A549 (cell line): ENCODE measurements around the gene DUT. TPM values are rescaled to one million over a fixed set of nuclear protein-coding genes. Genes with fewer than 3 reads are reported as not detected.

ENCODE experiments used
- ATAC-seq, 2 experiments: fragments of 200-7000 bp in 1 of 2; fragments of >200 bp in 1 of 2; cut with Nextera tagmentation in 1 of 2; cut with Tn5 transposase in 1 of 2; 3 replicates each; pipeline versions ENCODE4 v1.8.0 to v1.9.1; 2018 to 2020; ENCODE audit warnings: mild to moderate bottlenecking in 1 of 2, moderate library complexity in 1 of 2
- CTCF ChIA-PET: fragments of 300-600 bp; sonication (Branson Sonifier 250); formaldehyde crosslinking; extraction: SDS; loops from one replicate; lab custom pipeline; 2021; ENCODE audit warnings: antibody characterized with exemption, inconsistent platforms; lab: Yijun Ruan, JAX
- POLR2A ChIA-PET: fragments of 350-600 bp; formaldehyde crosslinking; extraction: SDS; loops from one replicate; lab custom pipeline; 2021; ENCODE audit warnings: antibody characterized with exemption, inconsistent platforms; lab: Yijun Ruan, JAX
- DNase-seq, 2 experiments: peaks; one replicate each; pipeline versions ENCODE4 v3.0.0 to v3.0.0-alpha.2; 2011 to 2016; ENCODE audit warnings: low read depth in 1 of 2, low spot score in 1 of 2
- FAIRE-seq: peaks from 2 replicates; lab custom pipeline; 2011; peaks lifted over from hg19 to GRCh38; lab: Jason Lieb, UNC
- H3K27ac ChIP-seq, 2 experiments: fragments of >200 bp; sonication (Bioruptor Twin); formaldehyde crosslinking; 3 replicates each; pipeline ENCODE4 v1.5.1; 2016 to 2017
- H3K4me1 ChIP-seq: fragments of >200 bp; sonication (Bioruptor Twin); formaldehyde crosslinking; 3 replicates; pipeline ENCODE4 v1.6.1; 2016
- H3K4me2 ChIP-seq: fragments of >200 bp; sonication (Bioruptor Twin); formaldehyde crosslinking; 3 replicates; pipeline ENCODE4 v1.6.1; 2016
- H3K4me3 ChIP-seq: fragments of >200 bp; sonication (Bioruptor Twin); formaldehyde crosslinking; 3 replicates; pipeline ENCODE4 v1.5.1; 2016
- H3K9me3 ChIP-seq: fragments of >200 bp; sonication (Bioruptor Twin); formaldehyde crosslinking; 3 replicates; pipeline ENCODE4 v1.6.1; 2016
- CBX8 ChIP-seq: fragments of 200-600 bp; sonication (generic); IDR thresholded peaks from 2 replicates; pipeline ENCODE4 v1.6.1; 2016
- CEBPB ChIP-seq, 2 experiments: fragments of >200 bp in 1 of 2; sonication (Bioruptor Twin) in 1 of 2; formaldehyde crosslinking in 1 of 2; IDR thresholded peaks; 2 replicates each; pipeline ENCODE4 v1.6.1; 2012 to 2016
- CHD4 ChIP-seq: fragments of 200-600 bp; sonication (generic); IDR thresholded peaks from 2 replicates; pipeline ENCODE4 v1.6.1; 2016; ENCODE audit warnings: antibody characterized with exemption, mild to moderate bottlenecking, borderline replicate concordance
- EHF ChIP-seq: fragments of 250-450 bp; sonication (Bioruptor Pico); IDR thresholded peaks from 2 replicates; pipeline ENCODE4 v1.5.0; 2020; ENCODE audit warnings: mild to moderate bottlenecking
- EHMT2 ChIP-seq: fragments of 200-600 bp; sonication (generic); IDR thresholded peaks from 2 replicates; pipeline ENCODE4 v1.6.1; 2016; ENCODE audit warnings: antibody characterized with exemption, low read depth, mild to moderate bottlenecking, moderate library complexity
- FOSL2 ChIP-seq, 2 experiments: fragments of 450-650 bp in 1 of 2; fragments of >200 bp in 1 of 2; sonication (Bioruptor Twin) in 1 of 2; formaldehyde crosslinking; IDR thresholded peaks; 2 replicates each; pipeline versions ENCODE4 v1.5.0 to v1.6.1; 2016 to 2020; ENCODE audit warnings: mild to moderate bottlenecking in 1 of 2, moderate library complexity in 1 of 2
- FOXS1 ChIP-seq: fragments of 250-450 bp; sonication (Bioruptor Pico); IDR thresholded peaks from 2 replicates; pipeline ENCODE4 v1.5.0; 2020; ENCODE audit warnings: mild to moderate bottlenecking, moderate library complexity
- GATA3 ChIP-seq: IDR thresholded peaks from 2 replicates; pipeline ENCODE4 v1.6.1; 2012; ENCODE audit warnings: borderline replicate concordance
- HDAC2 ChIP-seq: fragments of 200-600 bp; sonication (generic); IDR thresholded peaks from 2 replicates; pipeline ENCODE4 v1.6.1; 2016
- HOXB5 ChIP-seq: fragments of 250-450 bp; sonication (Bioruptor Pico); IDR thresholded peaks from 2 replicates; pipeline ENCODE4 v1.5.0; 2020; ENCODE audit warnings: mild to moderate bottlenecking, moderate library complexity
- KDM5A ChIP-seq: fragments of 200-600 bp; sonication (generic); IDR thresholded peaks from 2 replicates; pipeline ENCODE4 v1.6.1; 2016; ENCODE audit warnings: antibody characterized with exemption, mild to moderate bottlenecking
- NFE2L2 ChIP-seq: fragments of 150-350 bp; conservative IDR thresholded peaks from 2 replicates; pipeline ENCODE4 v1.6.1; 2014; ENCODE audit warnings: low read length
- NPAS2 ChIP-seq: fragments of 250-450 bp; sonication (Bioruptor Pico); IDR thresholded peaks from 2 replicates; pipeline ENCODE4 v1.8.0; 2022; ENCODE audit warnings: mild to moderate bottlenecking, moderate library complexity, borderline replicate concordance
- POLR2AphosphoS2 ChIP-seq: conservative IDR thresholded peaks from 2 replicates; pipeline ENCODE4 v1.6.1; 2012; ENCODE audit warnings: low read length, improper control_type of control experiment, inconsistent platforms
- RAD21 ChIP-seq, 2 experiments: fragments of >200 bp in 1 of 2; sonication (Bioruptor Twin) in 1 of 2; formaldehyde crosslinking in 1 of 2; IDR thresholded peaks in 1 of 2; conservative IDR thresholded peaks in 1 of 2; 2 replicates in 1 of 2; 3 replicates in 1 of 2; pipeline ENCODE4 v1.6.1; 2012 to 2018; ENCODE audit warnings: inconsistent platforms in 1 of 2
- RARB ChIP-seq: fragments of 250-450 bp; sonication (Bioruptor Pico); IDR thresholded peaks from 2 replicates; pipeline ENCODE4 v1.8.0; 2021; ENCODE audit warnings: mild to moderate bottlenecking, moderate library complexity
- RCOR1 ChIP-seq: fragments of 150-350 bp; IDR thresholded peaks from 2 replicates; pipeline ENCODE4 v1.6.1; 2014; ENCODE audit warnings: antibody characterized with exemption, low read length, low read depth
- RFX5 ChIP-seq: fragments of 450-650 bp; IDR thresholded peaks from 2 replicates; pipeline ENCODE4 v1.7.1; 2014; ENCODE audit warnings: antibody characterized with exemption, mild to moderate bottlenecking, moderate library complexity
- SMC3 ChIP-seq: fragments of >200 bp; sonication (Bioruptor Twin); formaldehyde crosslinking; IDR thresholded peaks from 3 replicates; pipeline ENCODE4 v1.6.1; 2018; ENCODE audit warnings: inconsistent platforms
- SREBF2 ChIP-seq: fragments of 450-650 bp; IDR thresholded peaks from 2 replicates; pipeline ENCODE4 v1.6.1; 2014; ENCODE audit warnings: mild to moderate bottlenecking, moderate library complexity
- TFCP2L1 ChIP-seq: fragments of 250-450 bp; sonication (Bioruptor Pico); IDR thresholded peaks from 2 replicates; pipeline ENCODE4 v1.5.0; 2021; ENCODE audit warnings: mild to moderate bottlenecking
- TP53 ChIP-seq: fragments of 250-450 bp; sonication (Bioruptor Pico); IDR thresholded peaks from 2 replicates; pipeline ENCODE4 v1.5.0; 2021; ENCODE audit warnings: mild to moderate bottlenecking, moderate library complexity
- ZC3H11A ChIP-seq: fragments of 450-650 bp; IDR thresholded peaks from 2 replicates; pipeline ENCODE4 v1.6.1; 2014; ENCODE audit warnings: antibody characterized with exemption, mild to moderate bottlenecking
- ZFP36 ChIP-seq: fragments of 450-650 bp; IDR thresholded peaks from 2 replicates; pipeline ENCODE4 v1.6.1; 2014; ENCODE audit warnings: borderline replicate concordance; ENCODE audit not compliant: partially characterized antibody
- ZSCAN20 ChIP-seq: fragments of 250-450 bp; sonication (Bioruptor Pico); IDR thresholded peaks from 2 replicates; pipeline ENCODE4 v1.8.0; 2022; ENCODE audit warnings: mild to moderate bottlenecking, moderate library complexity
- WGBS: methylation state at CpG from one replicate; pipeline ENCODE4 v1.1.6; 2017; ENCODE audit errors: missing lambda C conversion rate; 5-methylcytosine and 5-hydroxymethylcytosine counted together
- polyA plus RNA-seq, 4 experiments: library from polyadenylated mRNA; depleted of rRNA in 3 of 4; stranded (reverse); fragments of >200 nt; fragmentation: RNase III in 1 of 4; extraction: RNeasy Plus Mini Kit Qiagen cat#74134 plus additional on column Dnase treatment in 1 of 4; gene quantifications; 2 replicates in 3 of 4; 3 replicates in 1 of 4; pipeline ENCODE4 v1.2.3, GENCODE V29; 2011 to 2017
- TF ChIP-seq, protein P1 (sequence below): IDR thresholded peaks from 2 replicates; pipeline ENCODE4 v1.6.1; 2012
- TF ChIP-seq, protein P2 (sequence below): fragments of 150-350 bp; IDR thresholded peaks from 2 replicates; pipeline ENCODE4 v1.6.1; 2014; ENCODE audit warnings: low read depth, mild to moderate bottlenecking, low read length
- TF ChIP-seq, protein P3 (sequence below): fragments of 250-450 bp; sonication (Bioruptor Pico); IDR thresholded peaks from 2 replicates; pipeline ENCODE4 v1.5.0; 2020; ENCODE audit warnings: low read depth, mild to moderate bottlenecking, moderate library complexity
- TF ChIP-seq, protein P4 (sequence below): fragments of >200 bp; sonication (Bioruptor Twin); formaldehyde crosslinking; IDR thresholded peaks from 2 replicates; pipeline ENCODE4 v1.6.1; 2016
- TF ChIP-seq, protein P5 (sequence below): fragments of >200 bp; sonication (Bioruptor Twin); formaldehyde crosslinking; IDR thresholded peaks from 3 replicates; pipeline ENCODE4 v1.5.1; 2016

The DUT gene
- polyA plus RNA-seq, 2 of the 4 experiments (the other 2 are of a cell fraction), result 89.1 to 114 TPM

DNA sequence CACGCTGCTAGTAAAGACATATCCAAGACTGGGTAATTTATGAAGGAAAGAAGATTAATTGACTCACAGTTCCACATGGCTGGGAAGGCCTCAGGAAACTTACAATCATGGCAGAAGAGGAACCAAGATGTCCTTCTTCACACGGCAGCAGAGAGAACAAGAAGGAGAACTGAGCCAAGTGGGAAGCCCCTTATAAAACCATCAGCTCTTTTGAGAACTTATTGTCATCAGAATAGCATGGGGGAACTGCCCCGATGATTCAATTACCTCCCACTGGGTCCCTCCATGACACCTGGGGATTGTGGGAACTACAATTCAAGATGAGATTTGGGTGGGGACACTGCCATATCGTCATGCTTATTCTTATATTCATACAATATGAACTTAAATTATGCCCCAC, 49.0 kb downstream of the DUT start:
- no peak overlapping the region for H3K27ac ChIP-seq
- POLR2A ChIA-PET, result no interaction called here
- no peak for DNase-seq
- CTCF ChIA-PET, result interaction anchor here (1.2 kb wide), 1 partner anchor 475 kb away, joined by 3 read pairs; no protein-coding TSS in a partner anchor
- FAIRE-seq, result no peak
- no peaks in the 10 kb centered on the region for H3K4me1 ChIP-seq
- 60% methylated on average over 4 of the region's 4 CpGs for WGBS
- H3K9me3 ChIP-seq, result no peaks in the 10 kb centered on the region
- H3K4me2 ChIP-seq, result no peak overlapping the region
- ATAC-seq, result no peak
- no peak overlapping the region for H3K4me3 ChIP-seq
- TF ChIP-seq, protein P1, sequence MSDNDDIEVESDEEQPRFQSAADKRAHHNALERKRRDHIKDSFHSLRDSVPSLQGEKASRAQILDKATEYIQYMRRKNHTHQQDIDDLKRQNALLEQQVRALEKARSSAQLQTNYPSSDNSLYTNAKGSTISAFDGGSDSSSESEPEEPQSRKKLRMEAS, result no peak
- TF ChIP-seq SREBF2, result no peak
- no peak for TF ChIP-seq RFX5
- TF ChIP-seq TP53 (CRISPR knock-in tag), result no peak
- no peak for TF ChIP-seq KDM5A
- no peak for TF ChIP-seq POLR2AphosphoS2
- no peak for TF ChIP-seq HOXB5 (CRISPR knock-in tag)
- TF ChIP-seq TFCP2L1 (CRISPR knock-in tag), result no peak
- TF ChIP-seq, all 56 proteins: peak for 0

DNA sequence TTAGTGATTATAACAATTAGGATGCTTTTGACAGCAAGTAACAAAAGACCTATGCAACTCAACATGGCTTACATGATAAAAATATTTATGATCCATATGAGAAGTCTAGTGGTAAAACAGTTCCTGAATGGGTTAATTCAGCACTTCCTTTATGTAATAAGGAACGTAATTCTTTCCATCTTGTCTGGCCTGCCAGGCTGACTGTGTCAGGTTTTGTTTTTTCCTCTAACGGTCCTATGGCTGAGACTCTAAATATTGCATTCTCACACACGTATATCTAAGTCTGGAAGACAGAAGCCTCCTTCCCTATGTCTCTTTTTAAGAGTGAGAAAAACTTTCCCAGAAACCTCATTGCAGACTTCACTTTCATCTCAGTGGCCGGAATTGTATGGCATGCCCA, 50.6 kb downstream of the DUT start:
- TF ChIP-seq HDAC2 (no peak), NPAS2 (CRISPR knock-in tag) (no peak), ZSCAN20 (CRISPR knock-in tag) (no peak), SREBF2 (no peak), CHD4 (no peak), RARB (CRISPR knock-in tag) (no peak), RFX5 (no peak), CBX8 (no peak), CEBPB (IDR thresholded peaks at IDR 0.05) (no peak), ZFP36 (no peak), SMC3 (no peak)
- TF ChIP-seq, protein P2, sequence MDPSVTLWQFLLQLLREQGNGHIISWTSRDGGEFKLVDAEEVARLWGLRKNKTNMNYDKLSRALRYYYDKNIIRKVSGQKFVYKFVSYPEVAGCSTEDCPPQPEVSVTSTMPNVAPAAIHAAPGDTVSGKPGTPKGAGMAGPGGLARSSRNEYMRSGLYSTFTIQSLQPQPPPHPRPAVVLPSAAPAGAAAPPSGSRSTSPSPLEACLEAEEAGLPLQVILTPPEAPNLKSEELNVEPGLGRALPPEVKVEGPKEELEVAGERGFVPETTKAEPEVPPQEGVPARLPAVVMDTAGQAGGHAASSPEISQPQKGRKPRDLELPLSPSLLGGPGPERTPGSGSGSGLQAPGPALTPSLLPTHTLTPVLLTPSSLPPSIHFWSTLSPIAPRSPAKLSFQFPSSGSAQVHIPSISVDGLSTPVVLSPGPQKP, result no peak
- TF ChIP-seq, protein P3, sequence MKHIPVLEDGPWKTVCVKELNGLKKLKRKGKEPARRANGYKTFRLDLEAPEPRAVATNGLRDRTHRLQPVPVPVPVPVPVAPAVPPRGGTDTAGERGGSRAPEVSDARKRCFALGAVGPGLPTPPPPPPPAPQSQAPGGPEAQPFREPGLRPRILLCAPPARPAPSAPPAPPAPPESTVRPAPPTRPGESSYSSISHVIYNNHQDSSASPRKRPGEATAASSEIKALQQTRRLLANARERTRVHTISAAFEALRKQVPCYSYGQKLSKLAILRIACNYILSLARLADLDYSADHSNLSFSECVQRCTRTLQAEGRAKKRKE (CRISPR knock-in tag), result no peak
- Histone ChIP-seq H3K4me3 (no peak overlapping the region), H3K4me2 (no peak overlapping the region), H3K4me1 (no peaks in the 10 kb centered on the region), H3K27ac (no peak overlapping the region), H3K9me3 (no peaks in the 10 kb centered on the region)
- FAIRE-seq (no peak), DNase-seq (no peak), ATAC-seq (no peak)
- WGBS, result 56% methylated on average over 4 of the region's 4 CpGs
- POLR2A ChIA-PET, result no interaction called here
- CTCF ChIA-PET, result no interaction called here

DNA sequence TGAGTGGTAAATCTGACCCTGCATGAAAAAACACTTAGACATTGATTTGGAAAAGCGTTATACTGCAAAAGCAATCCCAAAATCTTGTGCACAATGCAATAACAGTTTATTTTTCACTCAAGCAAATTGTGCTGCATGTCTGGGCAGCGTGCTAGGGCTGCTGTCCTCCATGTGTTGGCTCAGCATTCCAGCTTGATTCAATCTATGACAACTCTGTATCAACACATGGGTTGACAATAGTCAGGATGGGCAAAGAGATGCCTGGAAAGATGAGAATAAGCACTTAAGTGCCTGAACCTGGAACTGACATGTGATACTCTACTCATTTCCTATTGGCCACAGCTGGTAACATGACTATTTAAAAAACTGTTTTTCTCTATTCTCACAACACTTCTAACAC, 51.8 kb downstream of the DUT start:
- TF ChIP-seq RAD21 (conservative IDR thresholded peaks at IDR 0.05 in 1 of 2, IDR thresholded peaks at IDR 0.05 in 1 of 2), result no peak
- TF ChIP-seq TP53 (CRISPR knock-in tag), result no peak
- no peak for TF ChIP-seq FOSL2 (IDR thresholded peaks at IDR 0.05)
- TF ChIP-seq FOSL2 (CRISPR knock-in tag; IDR thresholded peaks at IDR 0.05), result no peak
- TF ChIP-seq NFE2L2, result no peak
- TF ChIP-seq, protein P4, sequence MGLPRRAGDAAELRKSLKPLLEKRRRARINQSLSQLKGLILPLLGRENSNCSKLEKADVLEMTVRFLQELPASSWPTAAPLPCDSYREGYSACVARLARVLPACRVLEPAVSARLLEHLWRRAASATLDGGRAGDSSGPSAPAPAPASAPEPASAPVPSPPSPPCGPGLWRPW, result no peak
- TF ChIP-seq SMC3, result no peak
- TF ChIP-seq GATA3, result no peak
- TF ChIP-seq, protein P5, sequence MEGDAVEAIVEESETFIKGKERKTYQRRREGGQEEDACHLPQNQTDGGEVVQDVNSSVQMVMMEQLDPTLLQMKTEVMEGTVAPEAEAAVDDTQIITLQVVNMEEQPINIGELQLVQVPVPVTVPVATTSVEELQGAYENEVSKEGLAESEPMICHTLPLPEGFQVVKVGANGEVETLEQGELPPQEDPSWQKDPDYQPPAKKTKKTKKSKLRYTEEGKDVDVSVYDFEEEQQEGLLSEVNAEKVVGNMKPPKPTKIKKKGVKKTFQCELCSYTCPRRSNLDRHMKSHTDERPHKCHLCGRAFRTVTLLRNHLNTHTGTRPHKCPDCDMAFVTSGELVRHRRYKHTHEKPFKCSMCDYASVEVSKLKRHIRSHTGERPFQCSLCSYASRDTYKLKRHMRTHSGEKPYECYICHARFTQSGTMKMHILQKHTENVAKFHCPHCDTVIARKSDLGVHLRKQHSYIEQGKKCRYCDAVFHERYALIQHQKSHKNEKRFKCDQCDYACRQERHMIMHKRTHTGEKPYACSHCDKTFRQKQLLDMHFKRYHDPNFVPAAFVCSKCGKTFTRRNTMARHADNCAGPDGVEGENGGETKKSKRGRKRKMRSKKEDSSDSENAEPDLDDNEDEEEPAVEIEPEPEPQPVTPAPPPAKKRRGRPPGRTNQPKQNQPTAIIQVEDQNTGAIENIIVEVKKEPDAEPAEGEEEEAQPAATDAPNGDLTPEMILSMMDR, result no peak
- TF ChIP-seq RCOR1, result no peak
- TF ChIP-seq POLR2AphosphoS2, result no peak
- no peak for TF ChIP-seq EHF
- no peak for TF ChIP-seq EHMT2
- no peak for TF ChIP-seq FOXS1
- no peak for TF ChIP-seq ZC3H11A
- H3K4me1 ChIP-seq, result no peaks in the 10 kb centered on the region
- ATAC-seq (no peak), FAIRE-seq (no peak), DNase-seq (no peak)
- H3K9me3 ChIP-seq, result no peaks in the 10 kb centered on the region
- CTCF ChIA-PET, result interaction anchor here (0.8 kb wide), 1 partner anchor 9 kb away, joined by 4 read pairs; no protein-coding TSS in a partner anchor
- no peak overlapping the region for H3K27ac ChIP-seq
- 48% methylated on average over 2 of the region's 2 CpGs for WGBS
- POLR2A ChIA-PET, result no interaction called here
- no peak overlapping the region for H3K4me2 ChIP-seq
- no peak overlapping the region for H3K4me3 ChIP-seq
